GM23248 (cell line): ENCODE results near the gene MSMO1.

Experiments
- EZH2 ChIP-seq: fragments of 200-600 bp; sonication (generic); IDR thresholded peaks from 2 replicates; pipeline ENCODE4 v1.6.1; 2018; ENCODE audit warnings: antibody characterized with exemption, mild to moderate bottlenecking; ENCODE audit not compliant: insufficient read depth, poor library complexity, severe bottlenecking
- EZH2phosphoT487 ChIP-seq: fragments of 200-600 bp; sonication (generic); IDR thresholded peaks from 2 replicates; pipeline ENCODE4 v1.6.1; 2018; ENCODE audit warnings: antibody characterized with exemption, moderate library complexity, mild to moderate bottlenecking, low read depth; ENCODE audit not compliant: insufficient read depth

- TF ChIP-seq EZH2 = no peak
- no peak for TF ChIP-seq EZH2phosphoT487
Measured at GRCh38 chr4:165299399-165300060, 27.9 kb upstream of the MSMO1 start.
